Neural cell (in vitro differentiated cells): ENCODE results near the gene CAPN9.

Experiments used
- CTCF ChIP-seq: fragments of 450-650 bp; IDR thresholded peaks from 2 replicates; pipeline ENCODE4 v1.5.1; 2014; ENCODE audit warnings: antibody characterized with exemption, mild to moderate bottlenecking, moderate library complexity; ENCODE audit not compliant: poor library complexity, severe bottlenecking
- EP300 ChIP-seq: fragments of 450-650 bp; conservative IDR thresholded peaks from 2 replicates; pipeline ENCODE4 v1.6.1; 2014; ENCODE audit warnings: antibody characterized with exemption, mild to moderate bottlenecking, moderate library complexity; ENCODE audit not compliant: poor library complexity, severe bottlenecking
- EZH2 ChIP-seq: fragments of 200-600, 300-800 bp; shearing (Covaris generic), sonication (generic); IDR thresholded peaks from 2 replicates; pipeline ENCODE4 v1.6.1; 2014; ENCODE audit warnings: antibody characterized with exemption, low read length, borderline replicate concordance, mild to moderate bottlenecking; ENCODE audit not compliant: insufficient read depth, poor library complexity, severe bottlenecking
- MXI1 ChIP-seq: fragments of 450-650 bp; conservative IDR thresholded peaks from 2 replicates; pipeline ENCODE4 v1.6.1; 2014; ENCODE audit warnings: antibody characterized with exemption, mild to moderate bottlenecking; ENCODE audit not compliant: poor library complexity, severe bottlenecking
- POLR2AphosphoS5 ChIP-seq: IDR thresholded peaks from 2 replicates; pipeline ENCODE4 v1.6.1; 2012
- RAD21 ChIP-seq: fragments of 450-650 bp; conservative IDR thresholded peaks from 2 replicates; pipeline ENCODE4 v1.6.1; 2014; ENCODE audit warnings: antibody characterized with exemption, mild to moderate bottlenecking, moderate library complexity
- REST ChIP-seq: IDR thresholded peaks from 2 replicates; pipeline ENCODE4 v1.6.1; 2012; ENCODE audit warnings: borderline replicate concordance
- SMC3 ChIP-seq: fragments of 450-650 bp; conservative IDR thresholded peaks from 2 replicates; pipeline ENCODE4 v1.6.1; 2014; ENCODE audit warnings: antibody characterized with exemption, mild to moderate bottlenecking, moderate library complexity; ENCODE audit not compliant: poor library complexity
- TAF1 ChIP-seq: IDR thresholded peaks from 2 replicates; pipeline ENCODE4 v1.6.1; 2012; ENCODE audit warnings: low read depth

- TF ChIP-seq CTCF (no peak), REST (no peak), SMC3 (no peak), EP300 (no peak), POLR2AphosphoS5 (no peak), EZH2 (no peak), MXI1 (no peak), TAF1 (no peak), RAD21 (no peak)
Measured at GRCh38 chr1:230730977-230731376, 16.2 kb upstream of the CAPN9 start.
